Measurements from ENCODE around the gene CDHR2.

- TF ChIP-seq EZH2 (IDR thresholded peaks at IDR 0.05; ENCODE audit: borderline replicate concordance, low read length), result no peak
- TF ChIP-seq CTCF (IDR thresholded peaks at IDR 0.05; ENCODE audit: low read length), result no peak
These were observed 61.3 kb downstream of the CDHR2 start for GRCh38 chr5:176610435-176610773.

Measured in OCI-LY1 (cell line).